Measurements from ENCODE around the gene PDZD2. TPM values are rescaled to one million over a fixed set of nuclear protein-coding genes. Genes with fewer than 3 reads are reported as not detected.

The PDZD2 gene
- total RNA-seq, 1 experiment from 2014 or later: not detected

DNA sequence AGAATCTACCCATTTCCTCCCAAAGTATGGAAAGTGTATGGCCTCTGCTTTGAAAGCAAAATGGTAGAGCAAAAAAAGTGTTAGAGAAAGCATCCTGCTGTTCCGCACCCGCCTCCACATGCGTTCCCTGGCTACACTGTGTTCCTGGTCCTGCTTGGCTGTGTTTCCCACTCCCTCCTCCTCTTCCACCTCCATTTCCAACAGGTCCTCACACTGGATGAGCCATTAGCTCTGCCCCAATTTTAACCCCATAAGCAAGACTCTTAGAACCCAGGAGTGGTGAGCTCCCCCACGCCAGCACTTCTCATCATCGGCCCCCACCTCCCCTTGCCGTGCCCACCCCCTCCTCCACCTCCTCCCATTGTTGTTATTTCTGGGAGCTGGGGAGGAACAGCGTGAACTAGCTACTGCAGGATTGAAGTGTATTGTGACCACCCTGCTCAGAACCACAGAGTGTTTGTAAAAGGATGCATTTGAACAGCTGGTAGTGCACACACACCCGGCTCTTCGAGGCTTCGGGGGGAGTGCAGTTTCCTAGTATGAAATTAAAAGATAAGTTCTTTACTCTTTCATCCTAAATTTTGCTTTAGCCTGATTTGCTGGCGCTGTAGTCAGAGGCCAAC lies 120.0 kb downstream of the PDZD2 start:
- TF ChIP-seq EZH2 (IDR thresholded peaks at IDR 0.05; ENCODE audit: low read depth): no peak
- no peak for TF ChIP-seq CTCF (conservative IDR thresholded peaks at IDR 0.05)
- no peak overlapping the region for H3K4me2 ChIP-seq
- H4K20me1 ChIP-seq (ENCODE audit: insufficient read depth): 0 out of 2 replicates have a peak, but pooled peaks cover 4% of the 10 kb centered on the region
- peaks cover 100% of the 10 kb centered on the region for H3K27me3 ChIP-seq (ENCODE audit: insufficient read depth, low read depth)
- no peaks in the 10 kb centered on the region for H3K9me3 ChIP-seq (ENCODE audit: insufficient read depth, low read depth)
- no peaks in the 10 kb centered on the region for H3K9me2 ChIP-seq (ENCODE audit: insufficient read depth)
- H3K27ac ChIP-seq: no peak overlapping the region
- no peak overlapping the region for H2AFZ ChIP-seq
- no TSS peak for BruUV-seq (replicated peaks)
- ChIA-PET POLR2A (ENCODE audit: unreplicated experiment) (no interaction called here), CTCF (no interaction called here)
- intact Hi-C loops (cut with micrococcal nuclease; ENCODE audit: unreplicated experiment): no loop called here
- H3K36me3 ChIP-seq (ENCODE audit: low read depth): no peaks in the 10 kb centered on the region
- no peaks in the 10 kb centered on the region for H3F3A ChIP-seq (ENCODE audit: insufficient read depth, low read depth)
- no peaks in the 10 kb centered on the region for H3K4me1 ChIP-seq (replicated peaks; ENCODE audit: insufficient read depth)
- H3K79me2 ChIP-seq (ENCODE audit: low read depth): no peaks in the 10 kb centered on the region
- no peak for DNase-seq
- no peak overlapping the region for H3K4me3 ChIP-seq

GRCh38 chr5:31759925-31760324 lies 121.0 kb downstream of the PDZD2 start:
- H3K4me1 ChIP-seq (replicated peaks; ENCODE audit: insufficient read depth): no peaks in the 10 kb centered on the region
- BruUV-seq (replicated peaks): no TSS peak

GRCh38 chr5:31761877-31762276 lies 122.9 kb downstream of the PDZD2 start:
- H3K9me3 ChIP-seq (ENCODE audit: insufficient read depth, low read depth): no peaks in the 10 kb centered on the region
- no peak overlapping the region for H3K4me2 ChIP-seq
- intact Hi-C loops (cut with micrococcal nuclease; ENCODE audit: unreplicated experiment): no loop called here
- H3K36me3 ChIP-seq (ENCODE audit: low read depth): no peaks in the 10 kb centered on the region
- POLR2A ChIA-PET (ENCODE audit: unreplicated experiment): no interaction called here
- CTCF ChIA-PET: no interaction called here
- H3K4me1 ChIP-seq (replicated peaks; ENCODE audit: insufficient read depth): no peaks in the 10 kb centered on the region
- BruUV-seq (replicated peaks): no TSS peak
- no peaks in the 10 kb centered on the region for H3F3A ChIP-seq (ENCODE audit: insufficient read depth, low read depth)
- no peak overlapping the region for H3K27ac ChIP-seq
- H2AFZ ChIP-seq: no peak overlapping the region
- H3K4me3 ChIP-seq: no peak overlapping the region
- 0 out of 2 replicates have a peak, but pooled peaks cover 4% of the 10 kb centered on the region for H4K20me1 ChIP-seq (ENCODE audit: insufficient read depth)
- H3K79me2 ChIP-seq (ENCODE audit: low read depth): no peaks in the 10 kb centered on the region
- peaks cover 96% of the 10 kb centered on the region for H3K27me3 ChIP-seq (ENCODE audit: insufficient read depth, low read depth)
- DNase-seq: no peak
- no peaks in the 10 kb centered on the region for H3K9me2 ChIP-seq (ENCODE audit: insufficient read depth)
- TF ChIP-seq CTCF (conservative IDR thresholded peaks at IDR 0.05) (no peak), EZH2 (IDR thresholded peaks at IDR 0.05; ENCODE audit: low read depth) (no peak)

More at GRCh38 chr5:31759925-31760324, 121.0 kb downstream of the PDZD2 start:
- no peaks in the 10 kb centered on the region for H3K79me2 ChIP-seq (ENCODE audit: low read depth)
- peaks cover 100% of the 10 kb centered on the region for H3K27me3 ChIP-seq (ENCODE audit: insufficient read depth, low read depth)
- H3K4me2 ChIP-seq: no peak overlapping the region
- no peak overlapping the region for H3K27ac ChIP-seq
- H3K9me2 ChIP-seq (ENCODE audit: insufficient read depth): no peaks in the 10 kb centered on the region
- H3K4me3 ChIP-seq: no peak overlapping the region
- TF ChIP-seq CTCF (conservative IDR thresholded peaks at IDR 0.05) (no peak), EZH2 (IDR thresholded peaks at IDR 0.05; ENCODE audit: low read depth) (no peak)
- no peak overlapping the region for H2AFZ ChIP-seq
- intact Hi-C loops (cut with micrococcal nuclease; ENCODE audit: unreplicated experiment): no loop called here
- ChIA-PET POLR2A (ENCODE audit: unreplicated experiment) (no interaction called here), CTCF (no interaction called here)
- no peaks in the 10 kb centered on the region for H3K36me3 ChIP-seq (ENCODE audit: low read depth)
- DNase-seq: no peak
- no peaks in the 10 kb centered on the region for H3K9me3 ChIP-seq (ENCODE audit: insufficient read depth, low read depth)
- no peaks in the 10 kb centered on the region for H3F3A ChIP-seq (ENCODE audit: insufficient read depth, low read depth)
- H4K20me1 ChIP-seq (ENCODE audit: insufficient read depth): 0 out of 2 replicates have a peak, but pooled peaks cover 4% of the 10 kb centered on the region

Data from PC-9 (cell line).